Natural killer cell (primary cell): ENCODE results near the gene LDHB. TPM values are rescaled to one million over a fixed set of nuclear protein-coding genes. Genes with fewer than 3 reads are reported as not detected.

ENCODE experiments used
- ATAC-seq, 3 donors: fragments of 150-1000 bp in 2 of 3; fragments of 200-7000 bp in 1 of 3; cut with Tn5 transposase; 1 replicate in 1 of 3; 2 replicates in 2 of 3; pipeline ENCODE4 v1.10.0; 2021; ENCODE audit warnings: mild to moderate bottlenecking in 2 of 3, moderate library complexity in 2 of 3
- DNase-seq, 2 donors: peaks; one replicate each; pipeline versions ENCODE4 v3.0.0 to v3.0.0-alpha.2; 2013 to 2021; ENCODE audit warnings: mixed read lengths in 1 of 2
- H3K27ac ChIP-seq: one replicate; pipeline ENCODE4 v1.5.1; 2013; ENCODE audit warnings: mild to moderate bottlenecking, low read length
- H3K27me3 ChIP-seq: one replicate; pipeline ENCODE4 v1.6.1; 2013; ENCODE audit warnings: low read length; ENCODE audit not compliant: control insufficient read depth, insufficient read depth
- H3K36me3 ChIP-seq: one replicate; pipeline ENCODE4 v1.6.1; 2013; ENCODE audit warnings: low read length; ENCODE audit not compliant: control insufficient read depth, insufficient read depth
- H3K4me1 ChIP-seq: one replicate; pipeline ENCODE4 v1.6.1; 2013; ENCODE audit warnings: low read length; ENCODE audit not compliant: control insufficient read depth, insufficient read depth
- H3K4me3 ChIP-seq: one replicate; pipeline ENCODE4 v1.5.1; 2013; ENCODE audit warnings: low read length
- H3K9me3 ChIP-seq: one replicate; pipeline ENCODE4 v1.6.1; 2013; ENCODE audit warnings: low read length; ENCODE audit not compliant: control insufficient read depth, insufficient read depth
- H3K27ac Mint-ChIP-seq, 2 donors: one replicate each; pipeline ENCODE4 v1.8.0; 2022; ENCODE audit warnings: mild to moderate bottlenecking in 2 of 2, mixed read lengths in 2 of 2, moderate library complexity in 1 of 2
- H3K27me3 Mint-ChIP-seq, 2 donors: one replicate each; pipeline ENCODE4 v1.8.0; 2022; ENCODE audit warnings: low read depth in 2 of 2, mixed read lengths in 2 of 2
- H3K36me3 Mint-ChIP-seq: one replicate; pipeline ENCODE4 v1.8.0; 2022; ENCODE audit warnings: mixed read lengths
- H3K4me1 Mint-ChIP-seq, 2 donors: one replicate each; pipeline ENCODE4 v1.8.0; 2022; ENCODE audit warnings: mixed read lengths in 2 of 2
- H3K4me3 Mint-ChIP-seq: one replicate; pipeline ENCODE4 v1.8.0; 2022; ENCODE audit warnings: mild to moderate bottlenecking, moderate library complexity, mixed read lengths
- H3K9me3 Mint-ChIP-seq, 2 donors: one replicate each; pipeline ENCODE4 v1.8.0; 2022; ENCODE audit warnings: mixed read lengths in 2 of 2
- CTCF ChIP-seq: fragments of 200-600 bp; IDR thresholded peaks from one replicate; pipeline ENCODE4 v1.8.0; 2022; ENCODE audit warnings: antibody characterized with exemption
- WGBS: methylation state at CpG from one replicate; pipeline ENCODE4 v1.1.7; 2013; ENCODE audit warnings: missing lambda C conversion rate; ENCODE audit not compliant: insufficient coverage; 5-methylcytosine and 5-hydroxymethylcytosine counted together
- intact Hi-C: fragments of 100-400 bp; cut with micrococcal nuclease; formaldehyde crosslinking; loops from one replicate; pipeline ENCODE4 v1.14.2; 2022
- total RNA-seq, 4 donors: library from RNA; stranded (reverse); fragments of 120-200 nt in 1 of 4; gene quantifications; one replicate each; pipeline versions ENCODE4 v1.2.3 to v1.2.4, GENCODE V29; 2013 to 2022

LDHB gene
- total RNA-seq, 3 donors from 2014 or later (not counting 1 experiment from before 2014, with no cell fraction given): 116 to 167 (median 125) TPM

DNA sequence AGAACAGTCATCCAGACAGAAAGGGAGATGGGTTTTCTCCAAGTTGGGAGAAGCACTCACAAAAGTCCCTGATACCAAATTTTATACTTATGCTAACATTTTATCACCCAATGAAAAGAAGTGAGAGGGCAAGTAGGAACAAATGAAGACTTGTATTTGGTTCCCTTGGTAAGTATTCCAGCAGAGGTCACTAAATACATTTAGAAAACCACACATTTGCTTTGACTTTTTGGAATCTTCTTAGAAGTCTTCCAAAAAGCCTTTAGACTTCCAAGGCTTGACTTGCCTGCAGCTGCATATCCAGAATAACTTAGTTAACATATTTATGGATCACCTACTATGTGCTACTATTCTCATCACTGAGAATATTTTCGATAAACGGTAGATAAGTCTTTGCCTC lies 49.9 kb downstream of the LDHB start:
- no peaks in the 10 kb centered on the region for H3K4me1 Mint-ChIP-seq
- Histone ChIP-seq H3K27ac (no peak overlapping the region), H3K27me3 (no peaks in the 10 kb centered on the region), H3K4me1 (no peaks in the 10 kb centered on the region), H3K36me3 (no peaks in the 10 kb centered on the region), H3K4me3 (no peak overlapping the region), H3K9me3 (no peaks in the 10 kb centered on the region)
- H3K4me3 Mint-ChIP-seq: no peak overlapping the region
- TF ChIP-seq CTCF: no peak
- H3K36me3 Mint-ChIP-seq: no peaks in the 10 kb centered on the region
- DNase-seq (peak in 1 of 2 donors; percentile 60), ATAC-seq (no peak)
- H3K27me3 Mint-ChIP-seq: peaks cover 0 to 6% of the 10 kb centered on the region in 2 donors
- no peak overlapping the region for H3K27ac Mint-ChIP-seq
- H3K9me3 Mint-ChIP-seq: no peaks in the 10 kb centered on the region
- intact Hi-C loops: no loop called here
- 74% methylated on average over 2 of the region's 2 CpGs for WGBS

- Mint-ChIP-seq H3K27me3 (peaks cover 4 to 11% of the 10 kb centered on the region in 2 donors), H3K4me1 (no peaks in the 10 kb centered on the region), H3K36me3 (no peaks in the 10 kb centered on the region), H3K4me3 (no peak overlapping the region), H3K9me3 (no peaks in the 10 kb centered on the region), H3K27ac (no peak overlapping the region)
- intact Hi-C loops: no loop called here
- H3K4me3 ChIP-seq: no peak overlapping the region
- H3K27ac ChIP-seq: no peak overlapping the region
- no peaks in the 10 kb centered on the region for H3K4me1 ChIP-seq
- H3K36me3 ChIP-seq: no peaks in the 10 kb centered on the region
- ATAC-seq: no peak
- DNase-seq: no peak
- no peaks in the 10 kb centered on the region for H3K9me3 ChIP-seq
- no peaks in the 10 kb centered on the region for H3K27me3 ChIP-seq
- WGBS: 71% methylated on average over 1 of the region's 1 CpG
- no peak for TF ChIP-seq CTCF
These were observed 51.5 kb downstream of the LDHB start for GRCh38 chr12:21606175-21606574.

GRCh38 chr12:21604245-21605101 lies 53.2 kb downstream of the LDHB start, which contains the start of gene GYS2:
TSS of gene GYS2 (minus strand) at chr12:21604847. CDS start at chr12:21604592, 255 bp downstream.
- Mint-ChIP-seq H3K36me3 (no peaks in the 10 kb centered on the region), H3K27ac (no peak within 1 kb of the TSS), H3K4me3 (no peak within 1 kb of the TSS), H3K27me3 (peaks cover 4 to 14% of the 10 kb centered on the region in 2 donors), H3K4me1 (no peaks in the 10 kb centered on the region), H3K9me3 (no peaks in the 10 kb centered on the region)
- no peaks in the 10 kb centered on the region for H3K27me3 ChIP-seq
- no peak within 1 kb of the TSS for H3K4me3 ChIP-seq
- ATAC-seq (no peak), DNase-seq (no peak)
- WGBS: 88% methylated on average over 7 of the region's 7 CpGs
- no peaks in the 10 kb centered on the region for H3K9me3 ChIP-seq
- intact Hi-C loops: no loop called here
- H3K27ac ChIP-seq: no peak within 1 kb of the TSS
- H3K4me1 ChIP-seq: no peaks in the 10 kb centered on the region
- no peak for TF ChIP-seq CTCF
- H3K36me3 ChIP-seq: no peaks in the 10 kb centered on the region
